Measurements from ENCODE around the gene MBOAT2.
"Not testable (repeated sequence)": the region's sequence is repeated elsewhere in the genome, so short reads cannot be mapped to it uniquely, and the experiment has no call there.

Gene MBOAT2

DNA sequence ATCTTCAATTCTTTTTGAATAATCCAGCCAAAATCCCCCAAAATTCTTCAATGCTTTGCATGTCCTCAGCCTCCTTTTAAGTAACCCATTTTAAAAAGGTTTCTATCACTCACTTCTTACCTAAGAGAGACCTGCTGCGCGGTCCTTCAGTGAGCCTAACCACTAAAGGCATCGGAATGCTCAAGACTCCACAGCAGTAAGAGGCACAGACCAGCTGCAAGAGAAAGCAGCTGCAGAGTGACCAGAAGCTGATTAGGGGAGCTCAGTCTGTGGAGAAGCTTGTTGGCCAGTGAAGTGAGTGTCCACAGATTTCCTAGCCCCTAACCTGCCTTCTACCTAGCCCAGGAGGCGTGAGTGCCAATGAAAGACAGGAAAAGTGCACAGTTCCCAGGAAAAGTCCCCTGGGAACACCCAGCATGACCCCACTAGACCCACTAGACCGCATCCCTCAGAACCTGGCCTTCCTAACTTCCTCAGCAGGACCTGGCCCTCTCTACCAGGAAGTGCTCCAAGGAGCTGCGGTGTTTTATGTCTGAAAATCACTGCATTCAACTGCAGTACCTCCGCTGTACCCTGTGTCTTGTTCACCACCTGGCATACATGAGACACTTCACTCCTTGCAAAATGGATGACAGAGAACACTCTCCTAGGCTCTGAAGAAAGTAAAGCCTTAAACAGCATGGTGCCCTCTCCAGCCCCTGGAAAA, 10.1 kb downstream of the MBOAT2 start:
- no peak for DNase-seq (ENCODE audit: low read depth)

DNA sequence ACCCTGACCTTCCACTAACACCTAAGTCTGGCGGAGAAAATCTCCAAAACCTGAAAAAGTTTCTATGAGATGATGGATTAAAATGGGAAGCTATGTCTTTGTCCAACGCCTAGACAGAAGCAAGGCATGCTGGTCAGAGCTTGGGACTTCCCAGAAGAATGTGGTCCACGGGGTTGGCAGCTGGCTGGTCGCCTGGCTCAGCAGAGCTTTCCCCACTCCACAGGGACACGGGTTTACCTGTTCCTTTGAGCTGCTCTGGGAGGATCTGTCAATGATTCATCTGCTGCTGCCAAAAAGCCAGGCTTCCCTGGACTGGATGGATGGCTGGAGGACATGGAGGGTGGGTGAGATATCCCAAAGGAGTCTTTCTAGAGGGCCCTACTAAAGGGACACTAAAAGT, 10.8 kb downstream of the MBOAT2 start:
- no peak for DNase-seq (ENCODE audit: low read depth)

DNA sequence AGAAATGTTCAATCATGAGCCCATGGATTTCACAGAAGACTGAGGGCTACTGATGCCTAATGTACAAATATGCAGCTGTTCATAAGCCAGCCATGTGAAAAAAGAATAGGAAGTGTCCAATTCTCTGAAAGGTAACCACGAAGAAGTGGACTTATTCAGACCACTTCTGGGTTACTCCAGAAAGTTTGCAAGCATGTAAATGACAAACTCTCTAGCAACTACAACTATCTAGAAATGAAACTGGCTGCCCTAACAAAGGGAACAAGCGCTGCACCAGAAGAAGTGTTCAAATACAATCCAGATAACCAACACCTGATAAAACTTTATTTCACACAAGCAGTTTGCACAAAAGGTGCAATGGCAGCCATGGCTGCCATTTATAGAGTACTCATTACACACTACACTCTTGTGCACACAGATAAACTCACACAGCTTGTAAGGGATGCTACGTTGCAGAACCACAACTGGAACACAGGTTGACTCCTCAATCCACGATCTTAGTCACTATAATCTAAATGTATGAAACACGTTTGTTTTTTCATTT, 13.9 kb downstream of the MBOAT2 start:
- DNase-seq (ENCODE audit: low read depth) = no peak

DNA sequence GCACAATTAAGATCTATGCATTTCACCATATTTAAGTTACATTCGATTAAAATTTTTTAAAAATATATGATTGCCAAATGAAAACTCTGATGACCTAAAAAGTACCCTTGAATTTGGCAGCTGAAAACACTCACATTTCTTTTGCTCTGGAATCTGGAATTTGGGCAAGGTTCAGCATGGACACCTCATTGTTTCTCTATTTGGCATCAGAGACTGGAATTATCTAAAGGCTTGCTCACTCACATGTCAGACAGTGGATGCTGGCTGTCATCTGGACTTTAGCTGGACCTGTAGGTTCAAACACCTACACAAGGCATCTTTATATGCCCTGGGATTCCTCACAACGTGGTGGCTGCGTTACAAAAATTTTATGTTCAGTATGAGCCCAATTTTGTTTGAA, 16.1 kb downstream of the MBOAT2 start:
- no peak for DNase-seq (ENCODE audit: low read depth)

DNA sequence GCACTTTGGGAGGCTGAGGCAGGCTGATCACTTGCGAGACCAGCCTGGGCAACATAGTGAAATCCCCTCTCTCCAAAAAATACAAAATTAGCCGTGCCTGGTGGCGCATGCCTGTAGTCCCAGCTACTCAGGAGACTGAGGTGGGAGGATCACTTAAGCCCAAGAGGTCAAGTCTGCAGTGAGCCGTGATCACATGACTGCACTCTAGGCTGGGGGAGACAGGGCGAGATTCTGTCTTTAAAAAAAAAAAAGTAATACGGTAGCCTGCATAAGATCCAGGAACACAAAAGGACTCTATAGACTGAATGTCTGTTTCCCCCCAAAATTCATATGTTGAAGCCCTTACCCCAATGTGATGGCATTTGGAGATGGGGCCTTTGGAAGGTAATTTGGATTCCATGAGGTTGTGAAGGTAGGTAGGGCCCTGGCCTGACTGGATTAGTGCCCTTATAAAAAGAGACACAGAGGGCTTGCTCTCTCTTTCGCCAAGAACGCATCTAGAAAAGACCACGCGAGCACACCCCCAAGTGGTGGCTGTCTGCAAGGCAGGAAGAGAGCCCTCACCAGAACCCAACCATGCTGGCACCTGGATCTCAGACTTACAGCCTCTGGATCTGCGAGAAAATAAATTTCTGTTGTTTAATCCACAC, 17.0 kb downstream of the MBOAT2 start:
- DNase-seq (ENCODE audit: low read depth) = no peak

DNA sequence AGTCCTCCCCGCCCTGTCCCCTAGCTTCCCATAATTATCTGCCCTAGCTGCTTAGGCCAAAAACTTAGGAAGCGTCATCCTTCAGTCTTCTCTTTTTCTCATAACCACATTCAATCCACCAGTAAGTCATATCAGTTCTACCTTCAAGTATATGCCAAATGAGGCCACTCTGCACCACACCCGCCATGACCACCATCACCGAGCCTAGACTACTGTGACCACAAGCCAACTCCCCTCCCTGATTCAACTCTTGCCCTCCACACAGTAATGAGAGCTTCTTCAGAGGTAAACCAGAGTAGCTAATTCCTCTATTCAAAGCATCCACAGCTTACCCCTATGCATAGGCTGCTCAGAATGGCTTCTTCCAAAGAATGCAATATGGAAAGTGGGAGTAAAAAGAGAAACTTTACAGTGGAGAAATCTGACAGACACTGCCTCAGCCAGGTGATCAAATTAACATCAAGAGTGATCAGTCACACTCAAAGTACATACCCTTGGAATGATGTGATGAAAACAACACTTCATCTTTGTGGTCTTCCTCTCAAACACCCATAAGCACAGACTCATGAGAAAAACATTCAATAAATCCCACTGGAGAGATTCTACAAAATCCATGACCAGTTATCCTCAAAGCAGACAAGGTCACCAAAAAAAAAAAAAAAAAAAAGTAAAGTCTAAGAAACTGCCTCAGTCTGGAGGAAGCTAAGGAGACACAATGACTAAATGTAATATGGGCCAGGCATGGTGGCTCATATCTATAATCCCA, 17.7 kb downstream of the MBOAT2 start:
- DNase-seq (ENCODE audit: low read depth) = no peak

DNA sequence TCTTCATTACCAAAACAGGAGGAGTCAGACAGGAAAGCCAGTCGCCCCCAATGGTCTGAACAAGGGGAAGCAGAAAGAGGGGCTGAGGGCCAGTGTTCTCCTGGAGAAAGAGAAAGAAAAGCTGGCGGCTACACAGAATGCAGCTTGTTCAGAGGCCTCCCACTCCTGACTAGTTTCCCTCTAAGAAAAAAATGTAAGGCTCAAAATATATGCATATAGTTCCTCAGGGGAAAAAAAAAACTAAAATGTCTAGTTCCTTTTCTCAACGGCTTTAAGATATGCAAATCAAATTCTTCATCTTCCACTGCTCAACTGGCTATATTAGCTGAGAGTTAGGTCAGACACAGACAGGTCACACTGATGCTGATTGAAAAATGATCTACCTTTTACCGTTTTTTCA, 18.6 kb downstream of the MBOAT2 start:
- DNase-seq (ENCODE audit: low read depth) = no peak

DNA sequence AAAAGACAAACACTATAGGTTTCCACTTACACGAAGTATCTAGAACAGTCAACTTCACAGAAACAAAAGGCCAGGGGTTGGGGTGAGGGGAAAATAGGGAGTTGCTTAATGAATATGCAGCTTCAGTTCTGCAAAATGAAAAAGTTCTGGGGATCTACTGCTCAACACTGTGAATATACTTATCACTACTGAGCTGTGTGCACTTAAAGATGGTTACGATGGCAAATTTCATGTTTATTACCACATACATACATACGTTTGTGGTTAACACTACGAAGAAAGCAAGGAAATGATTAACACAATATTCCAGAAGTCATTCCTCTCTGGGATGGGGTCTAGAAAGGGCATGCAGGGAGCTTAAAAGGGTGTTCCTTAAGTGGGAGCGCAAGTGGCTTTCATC, 19.3 kb downstream of the MBOAT2 start:
- DNase-seq (ENCODE audit: low read depth) = no peak

DNA sequence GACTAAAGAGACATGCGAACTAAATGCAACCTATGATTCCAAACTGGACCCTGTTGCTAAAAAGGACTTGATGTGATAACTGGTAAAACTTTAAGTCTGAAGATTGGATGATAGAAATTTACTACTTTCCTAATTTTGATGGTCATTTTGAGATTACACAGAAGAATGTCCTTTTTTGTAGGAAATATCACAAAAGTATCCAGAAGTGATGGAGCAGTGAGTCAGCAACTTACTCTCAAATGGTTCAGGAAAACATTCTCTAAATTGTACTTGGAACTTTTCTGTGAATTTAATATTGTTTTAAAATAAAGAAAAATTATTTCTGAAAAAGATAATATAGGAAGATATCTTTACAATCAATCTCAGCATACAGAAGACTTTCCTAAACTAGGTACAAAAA, 19.9 kb downstream of the MBOAT2 start:
- no peak for DNase-seq (ENCODE audit: low read depth)

DNA sequence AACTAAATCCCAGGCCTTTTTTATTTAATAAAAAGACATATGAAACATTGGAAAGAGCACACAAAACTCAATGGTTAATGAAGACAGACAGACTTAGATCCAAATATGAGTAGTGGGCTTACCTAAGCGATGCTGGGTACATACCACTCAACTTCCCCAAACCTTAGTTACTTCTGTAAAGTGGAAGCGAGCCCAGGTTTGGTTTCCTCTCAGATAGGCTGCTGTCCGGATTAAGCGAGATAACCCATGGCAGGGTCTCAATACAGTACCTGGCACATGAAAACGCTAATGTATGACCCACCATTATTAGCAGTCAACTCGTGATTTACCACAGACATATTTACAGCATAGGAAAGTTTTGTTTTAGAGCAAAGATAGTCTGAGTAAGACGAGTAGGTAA, 21.6 kb downstream of the MBOAT2 start:
- DNase-seq (ENCODE audit: low read depth) = no peak

DNA sequence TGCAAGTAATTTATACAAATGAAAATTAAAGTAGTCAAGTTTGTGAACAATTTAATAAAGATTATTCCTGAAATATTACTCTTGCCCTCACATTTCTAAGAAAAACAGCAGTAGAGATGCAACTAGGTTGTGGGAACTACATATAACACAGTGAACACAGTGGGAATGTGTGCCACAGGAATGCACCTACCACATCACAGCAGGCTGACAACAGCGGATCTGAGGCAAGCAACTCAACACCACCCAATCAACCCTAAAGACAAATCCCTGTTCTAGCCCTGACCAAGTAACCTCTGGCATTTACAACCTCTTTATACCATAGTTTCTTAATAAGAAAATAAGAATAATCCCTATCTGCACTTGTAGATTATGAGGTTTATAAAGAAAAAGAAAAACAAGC, 23.4 kb downstream of the MBOAT2 start:
- no peak for DNase-seq (ENCODE audit: low read depth)

DNA sequence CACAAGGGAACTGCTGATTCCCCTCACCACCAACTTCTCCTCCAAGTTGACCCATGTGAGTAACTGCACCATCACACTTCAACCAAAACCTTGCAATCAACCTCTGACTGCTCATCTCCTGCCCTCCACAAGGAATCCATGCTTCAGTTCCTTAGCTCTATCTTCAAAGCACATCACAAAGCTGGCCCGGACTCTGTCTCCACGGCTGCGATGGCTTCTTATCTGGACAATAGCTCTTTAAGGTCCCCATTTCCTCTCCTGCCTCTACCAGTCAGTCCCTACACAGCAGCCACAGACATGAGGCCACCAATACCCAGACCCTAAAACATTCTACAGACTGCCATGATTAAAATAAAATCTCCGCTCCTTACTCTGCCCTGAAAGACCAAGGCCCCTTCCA, 25.7 kb downstream of the MBOAT2 start:
- DNase-seq (ENCODE audit: low read depth) = no peak

DNA sequence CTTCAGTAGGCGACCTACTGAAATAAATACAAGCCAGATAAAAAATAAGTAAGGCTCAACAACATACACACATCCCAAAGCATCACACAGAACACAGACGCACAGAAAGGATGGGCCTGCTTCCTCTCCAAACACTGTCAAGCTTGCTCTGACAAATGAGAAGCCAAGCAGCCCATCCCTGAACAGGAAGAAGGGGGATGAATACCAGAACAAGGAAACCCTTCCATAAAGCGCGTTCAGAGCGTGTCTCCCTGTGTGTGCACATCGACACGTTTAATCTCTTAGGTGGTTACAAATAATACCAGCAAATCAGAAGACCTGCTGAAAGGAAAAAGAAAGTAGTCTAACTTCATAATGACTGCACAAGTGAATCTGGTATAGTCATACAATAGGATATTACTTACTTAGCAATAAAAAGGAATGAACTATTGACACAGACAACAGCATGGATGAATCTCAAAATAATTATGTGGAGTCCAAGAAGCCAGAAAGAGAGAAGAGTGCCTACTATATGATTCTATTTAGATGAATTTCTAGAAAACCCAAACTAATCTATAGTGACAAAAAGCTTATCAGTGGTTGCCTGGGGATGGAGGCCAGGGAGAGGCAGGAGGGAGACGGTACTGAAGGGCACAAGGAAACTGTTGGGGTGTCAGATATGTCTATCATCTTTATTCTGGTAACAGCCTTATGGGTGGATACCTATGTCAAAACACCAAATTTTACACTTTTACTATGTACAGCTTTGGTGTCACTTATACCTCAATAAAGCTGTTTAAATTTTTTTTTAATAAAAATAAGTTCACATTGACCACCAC, 26.8 kb downstream of the MBOAT2 start:
- DNase-seq (ENCODE audit: low read depth) = no peak

DNA sequence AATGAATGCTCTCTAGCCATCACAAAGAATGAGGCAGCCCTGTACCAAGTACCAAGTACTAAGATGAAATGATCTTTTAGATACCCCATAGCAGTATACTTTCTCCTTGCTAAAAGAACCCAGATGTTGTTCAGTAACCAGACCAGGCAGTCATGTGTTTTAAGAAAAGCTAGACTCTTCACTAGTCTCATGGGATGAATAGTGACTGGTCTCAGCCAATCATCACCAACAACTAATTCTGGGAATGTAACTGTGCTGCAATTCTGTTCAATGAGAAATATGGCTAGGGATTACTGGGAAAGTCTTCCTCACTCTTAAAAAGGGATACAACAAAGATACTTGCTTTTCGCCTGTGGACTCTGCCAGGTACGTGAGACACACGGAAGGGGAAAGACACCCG, 29.5 kb downstream of the MBOAT2 start:
- DNase-seq (ENCODE audit: low read depth) = no peak

DNA sequence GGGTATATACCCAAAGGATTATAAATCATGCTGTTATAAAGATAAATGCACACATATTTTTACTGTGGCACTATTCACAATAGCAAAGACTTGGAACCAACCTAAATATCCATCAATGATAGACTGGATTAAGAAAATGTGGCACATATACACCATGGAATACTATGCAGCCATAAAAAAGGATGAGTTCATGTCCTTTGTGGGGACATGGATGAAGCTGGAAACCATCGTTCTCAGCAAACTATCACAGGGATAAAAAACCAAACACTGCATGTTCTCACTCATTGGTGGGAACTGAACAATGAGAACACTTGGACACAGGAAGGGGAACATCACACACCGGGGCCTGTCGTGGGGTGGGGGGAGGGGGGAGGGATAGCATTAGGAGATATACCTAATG, 30.5 kb downstream of the MBOAT2 start:
- not testable (repeated sequence) for DNase-seq (ENCODE audit: low read depth)

DNA sequence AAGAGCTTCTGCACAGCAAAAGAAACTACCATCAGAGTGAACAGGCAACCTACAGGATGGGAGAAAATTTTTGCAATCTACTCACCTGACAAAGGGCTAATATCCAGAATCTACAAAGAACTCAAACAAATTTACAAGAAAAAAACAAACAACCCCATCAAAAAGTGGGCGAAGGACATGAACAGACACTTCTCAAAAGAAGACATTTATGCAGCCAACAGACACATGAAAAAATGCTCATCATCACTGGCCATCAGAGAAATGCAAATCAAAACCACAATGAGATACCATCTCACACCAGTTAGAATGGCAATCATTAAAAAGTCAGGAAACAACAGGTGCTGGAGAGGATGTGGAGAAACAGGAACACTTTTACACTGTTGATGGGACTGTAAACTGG, 30.9 kb downstream of the MBOAT2 start:
- not testable (repeated sequence) for DNase-seq (ENCODE audit: low read depth)

DNA sequence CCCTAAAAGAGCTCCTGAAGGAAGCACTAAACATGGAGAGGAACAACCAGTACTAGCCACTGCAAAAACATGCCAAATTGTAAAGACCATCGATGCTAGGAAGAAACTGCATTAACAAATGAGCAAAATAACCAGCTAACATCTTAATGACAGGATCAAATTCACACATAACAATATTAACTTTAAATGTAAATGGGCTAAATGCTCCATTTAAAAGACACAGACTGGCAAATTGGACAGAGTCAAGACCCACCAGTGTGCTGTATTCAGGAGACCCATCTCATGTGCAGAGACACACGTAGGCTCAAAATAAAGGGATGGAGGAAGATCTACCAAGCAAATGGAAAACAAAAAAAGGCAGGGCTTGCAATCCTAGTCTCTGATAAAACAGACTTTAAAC, 34.1 kb downstream of the MBOAT2 start:
- DNase-seq (ENCODE audit: low read depth) = not testable (repeated sequence)

DNA sequence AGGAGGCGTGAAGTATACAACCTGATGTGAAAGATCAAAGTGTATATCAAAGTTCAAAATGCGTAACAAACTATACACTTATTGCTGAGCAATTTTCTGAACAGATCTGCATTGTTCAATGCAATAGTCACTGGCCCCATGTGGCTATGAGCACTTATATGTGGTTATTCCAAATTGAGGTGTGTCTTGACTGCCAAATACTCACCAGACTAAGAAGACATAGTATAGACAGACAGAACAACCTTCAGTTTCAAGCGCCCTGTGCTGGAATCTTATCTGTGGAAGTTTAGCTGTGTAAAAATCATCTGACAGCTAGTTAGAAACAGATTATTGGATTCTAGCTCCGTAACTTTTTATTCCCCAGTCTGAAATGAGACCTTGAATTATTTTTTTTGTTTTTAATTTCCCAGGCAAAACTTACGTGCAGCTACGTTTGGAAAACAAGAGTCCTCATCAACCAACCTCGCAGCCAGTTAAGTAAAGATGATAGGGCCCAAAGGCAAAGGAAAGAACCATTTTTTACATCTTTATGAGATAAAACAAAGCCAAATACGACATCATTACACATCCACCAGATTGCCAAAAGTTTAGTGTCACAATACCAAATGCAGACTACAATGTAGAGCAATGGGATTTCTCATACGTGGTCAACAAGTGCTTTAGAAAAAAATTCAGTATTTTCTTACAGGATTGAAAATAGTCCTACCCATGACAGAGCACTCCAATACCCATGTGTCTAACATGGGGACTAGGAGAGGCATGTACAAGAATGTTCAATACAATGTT, 37.2 kb downstream of the MBOAT2 start:
- DNase-seq (ENCODE audit: low read depth) = no peak

DNA sequence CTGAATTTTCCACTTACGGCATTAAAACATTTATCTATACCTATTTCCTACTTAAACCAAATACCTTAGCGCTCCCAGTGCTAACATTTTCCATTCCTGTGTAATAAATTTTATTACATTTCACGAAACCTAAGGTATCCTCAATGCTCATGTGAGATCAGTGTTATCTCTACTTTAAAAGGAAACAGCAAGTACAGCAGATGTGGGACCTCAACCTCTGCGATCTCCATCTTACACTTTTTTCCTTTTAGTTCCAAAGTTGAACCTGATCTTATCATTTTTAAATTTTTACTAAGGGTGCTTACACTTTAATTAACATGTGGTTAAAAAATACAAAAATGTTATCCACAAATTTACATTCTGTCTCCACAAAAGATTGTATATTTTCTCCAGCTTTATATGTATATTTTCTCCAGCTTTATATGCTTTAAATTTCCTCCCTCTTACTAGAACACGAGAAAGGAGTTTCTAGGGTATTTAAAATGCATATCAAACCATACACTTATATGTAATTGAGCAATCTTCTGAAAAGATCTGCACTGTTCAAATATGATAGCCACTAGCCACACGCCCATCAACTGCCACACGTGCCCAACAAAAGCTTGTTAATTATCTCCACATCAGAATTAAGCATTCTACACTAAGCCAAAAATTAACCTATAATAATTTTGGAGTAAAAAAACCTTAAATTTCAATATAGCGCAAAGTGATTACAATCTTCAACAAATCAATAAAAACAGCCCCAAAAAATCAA, 38.1 kb downstream of the MBOAT2 start:
- DNase-seq (ENCODE audit: low read depth) = no peak

DNA sequence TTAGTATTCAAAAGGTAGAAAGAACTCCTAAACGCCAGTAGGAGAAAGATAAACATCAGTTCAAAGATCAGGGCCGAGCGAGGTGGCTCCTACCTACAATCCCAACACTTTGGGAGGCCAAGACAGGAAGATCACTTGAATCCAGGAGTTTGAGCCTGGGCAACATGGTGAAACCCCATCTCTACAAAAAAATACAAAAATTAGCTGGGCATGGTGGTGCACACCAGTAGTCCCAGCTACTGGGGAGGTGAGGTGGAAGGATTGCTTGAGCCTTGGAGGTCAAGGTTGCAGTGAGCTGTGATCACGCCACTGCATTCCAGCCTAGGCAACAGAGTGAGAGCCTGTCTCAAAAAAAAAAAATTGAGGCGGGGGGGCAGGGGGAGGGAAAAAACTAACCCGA, 40.6 kb downstream of the MBOAT2 start:
- DNase-seq (ENCODE audit: low read depth) = no peak

DNA sequence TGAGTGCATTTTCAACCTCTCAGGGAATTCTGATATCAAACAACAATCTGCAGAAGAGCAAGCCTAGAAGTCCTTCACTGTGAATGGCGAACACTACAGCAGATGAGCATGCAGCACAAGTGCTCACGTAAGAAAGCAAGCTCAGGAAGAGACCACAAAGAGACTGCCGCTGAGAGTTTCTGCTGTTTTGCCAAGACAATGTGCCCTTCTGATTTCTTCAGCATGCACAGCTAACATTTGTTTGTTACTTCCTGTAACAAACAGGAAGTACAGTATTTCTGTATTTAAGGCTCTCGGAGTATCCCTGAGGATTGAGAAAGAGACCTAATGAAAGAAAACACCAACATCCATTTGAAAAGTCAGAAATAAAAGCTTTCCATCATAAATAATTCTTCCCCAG, 45.9 kb downstream of the MBOAT2 start:
- DNase-seq (ENCODE audit: low read depth) = no peak

All from activated gamma-delta T cell treated with anti-CD3 and anti-CD28 coated beads, Interleukin-2, amount 50 U/mL, for 16 hours (primary cell).